Urinary bladder (tissue), 4 donors: ENCODE data around the gene ARHGEF16. TPM values are rescaled to one million over a fixed set of nuclear protein-coding genes. Genes with fewer than 3 reads are reported as not detected.

ENCODE experiments used
- DNase-seq: peaks from one replicate; pipeline ENCODE4 v3.0.0-alpha.2; 2015; ENCODE audit errors: extremely low spot score
- H3K27ac ChIP-seq: one replicate; pipeline ENCODE4 v1.5.1; 2013; ENCODE audit warnings: low read depth, mild to moderate bottlenecking, moderate library complexity
- H3K36me3 ChIP-seq: one replicate; pipeline ENCODE4 v1.6.1; 2013; ENCODE audit warnings: mild to moderate bottlenecking, moderate library complexity; ENCODE audit not compliant: insufficient read depth
- H3K4me1 ChIP-seq: one replicate; pipeline ENCODE4 v1.6.1; 2013; ENCODE audit warnings: mild to moderate bottlenecking, moderate library complexity; ENCODE audit not compliant: insufficient read depth
- H3K4me3 ChIP-seq: one replicate; pipeline ENCODE4 v1.5.1; 2013; ENCODE audit warnings: low read depth, low read length
- WGBS: extraction: QIAGEN DNeasy Blood & Tissue Kit; methylation state at CpG from one replicate; pipeline ENCODE4 v1.1.7; 2013; 5-methylcytosine and 5-hydroxymethylcytosine counted together
- polyA plus RNA-seq: library from polyadenylated mRNA; stranded (reverse); fragments of 200-250 nt; gene quantifications from one replicate; pipeline ENCODE4 v1.2.3, GENCODE V29; 2013
- total RNA-seq: library from RNA; depleted of rRNA; stranded (reverse); fragments of >200 nt; gene quantifications from one replicate; pipeline ENCODE4 v1.2.3, GENCODE V29; 2014
- donor health status: healthy with polysubstance abuse.
- donor health status: healthy.

Gene ARHGEF16
- total and polyA plus RNA-seq, 2 donors = 3.3 to 4.2 TPM

GRCh38 chr1:3436451-3436850 lies 18.0 kb upstream of the ARHGEF16 start:
- Histone ChIP-seq H3K27ac (no peak overlapping the region), H3K4me3 (no peak overlapping the region), H3K36me3 (no peaks in the 10 kb centered on the region), H3K4me1 (no peaks in the 10 kb centered on the region)
- WGBS = 91% methylated on average over 11 of the region's 11 CpGs
- DNase-seq = no peak

DNA sequence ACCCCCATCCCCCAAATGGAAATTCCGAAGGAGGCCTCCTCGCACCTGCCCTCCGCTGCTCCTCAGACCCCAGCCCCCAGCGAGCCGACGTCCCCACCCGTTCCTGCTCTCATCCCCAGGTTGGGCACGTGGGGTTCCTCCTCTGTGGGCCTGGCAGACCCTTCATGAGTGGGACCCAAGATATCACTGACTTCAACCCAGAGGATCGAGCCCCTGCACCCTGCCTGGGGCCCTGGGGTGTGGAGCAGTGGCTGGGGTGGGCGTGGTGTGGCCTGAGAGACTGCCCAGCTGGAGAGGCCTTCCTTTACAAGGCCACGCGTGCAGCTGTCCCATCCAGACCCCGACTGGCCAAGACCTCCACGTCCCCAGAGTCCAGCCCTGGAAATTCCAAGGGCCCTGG lies 17.6 kb upstream of the ARHGEF16 start:
- Histone ChIP-seq H3K4me1 (no peaks in the 10 kb centered on the region), H3K36me3 (no peaks in the 10 kb centered on the region), H3K4me3 (no peak overlapping the region), H3K27ac (no peak overlapping the region)
- WGBS = 86% methylated on average over 14 of the region's 14 CpGs
- no peak for DNase-seq

DNA sequence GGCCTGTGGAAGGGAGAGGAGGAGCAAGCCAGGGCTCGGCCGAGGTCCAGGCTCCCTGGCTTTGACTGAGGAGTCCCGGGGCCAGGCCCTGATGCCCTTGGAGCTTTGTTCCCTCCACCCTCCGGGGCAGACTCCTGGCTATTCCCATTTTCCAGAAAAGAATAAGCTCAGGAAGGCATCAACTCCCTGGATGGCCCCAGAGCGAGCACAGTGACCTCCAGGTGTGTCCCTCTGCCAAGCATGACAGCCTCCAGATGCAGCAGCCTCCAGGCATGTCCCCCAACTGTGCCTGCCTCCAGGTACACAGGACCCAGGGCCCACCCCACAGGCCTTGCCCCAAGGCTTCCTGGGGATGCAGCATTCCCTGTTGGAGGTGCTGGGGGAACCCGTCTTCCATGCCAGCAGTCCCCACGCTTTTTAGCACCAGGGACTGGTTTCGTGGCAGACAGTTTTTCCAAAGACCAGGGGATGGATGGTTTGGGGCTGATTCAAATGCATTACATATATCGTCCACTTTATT lies 15.7 kb upstream of the ARHGEF16 start:
- DNase-seq = no peak
- WGBS = 84% methylated on average over 9 of the region's 9 CpGs
- Histone ChIP-seq H3K36me3 (no peaks in the 10 kb centered on the region), H3K4me3 (no peak overlapping the region), H3K27ac (no peak overlapping the region), H3K4me1 (no peaks in the 10 kb centered on the region)

DNA sequence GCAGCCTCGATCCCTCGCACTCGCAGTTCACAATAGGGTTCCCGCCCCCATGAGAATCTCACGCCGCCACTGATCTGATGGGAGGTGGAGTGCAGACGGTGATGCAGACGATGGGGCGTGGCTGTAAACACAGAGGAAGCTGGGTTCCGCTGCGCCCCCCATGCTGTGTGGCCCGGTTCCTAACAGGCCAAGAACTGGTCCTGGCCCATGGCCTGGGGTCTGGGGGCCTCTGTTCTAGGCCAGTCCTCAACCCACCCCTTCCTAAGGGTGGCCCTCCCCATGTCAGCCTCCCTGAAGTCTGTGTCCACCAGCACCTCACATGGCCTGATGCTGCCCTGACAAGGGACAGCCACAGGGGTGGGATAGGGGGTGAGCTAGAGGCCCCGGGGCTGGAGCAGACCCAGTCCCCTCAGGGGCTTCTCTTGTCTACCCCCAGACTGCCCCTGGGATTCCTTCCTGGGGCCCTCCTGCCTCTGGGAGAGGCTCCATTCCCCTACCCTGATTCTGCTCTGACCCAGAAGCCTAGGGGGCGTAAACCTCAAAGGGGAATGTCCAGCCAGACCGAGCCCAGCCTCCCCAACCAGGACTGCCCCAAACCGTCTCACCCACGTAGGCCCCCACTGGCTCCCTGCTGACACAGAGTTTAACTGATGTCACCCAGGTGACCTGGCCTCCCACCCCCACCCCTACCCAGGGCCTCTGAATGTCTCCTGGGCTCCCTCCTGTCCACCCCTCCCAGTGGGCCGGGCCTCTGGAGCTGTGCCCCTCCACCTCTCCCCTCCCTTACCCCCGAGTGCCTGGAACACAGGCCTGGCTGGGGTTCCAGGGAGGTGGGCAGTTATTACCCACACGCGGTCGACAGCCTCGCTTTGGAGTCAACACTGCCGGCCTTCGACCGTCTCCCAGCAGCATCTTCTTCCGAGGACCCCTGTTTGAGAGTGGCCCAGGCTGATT lies 14.8 kb upstream of the ARHGEF16 start:
- Histone ChIP-seq H3K27ac (no peak overlapping the region), H3K36me3 (no peaks in the 10 kb centered on the region)

DNA sequence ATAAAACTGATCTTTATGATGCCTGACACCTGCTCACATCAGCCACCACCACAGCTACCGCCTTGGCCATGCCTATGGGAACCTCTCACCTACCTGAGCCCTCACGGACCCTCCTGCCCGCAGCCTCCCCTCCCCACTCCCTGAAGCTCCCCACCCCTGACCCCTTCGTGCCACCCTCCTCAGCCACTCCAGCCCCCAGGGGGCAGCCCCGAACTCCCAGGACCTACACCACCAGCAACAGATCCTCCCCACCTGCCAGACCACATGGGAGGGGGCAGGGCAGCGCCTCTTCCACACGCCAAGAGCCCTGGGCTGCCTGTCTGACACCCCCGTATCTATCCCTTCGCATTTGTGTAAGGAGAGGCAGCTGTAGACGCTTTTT lies 14.2 kb upstream of the ARHGEF16 start:
- Histone ChIP-seq H3K27ac (no peak overlapping the region), H3K4me1 (no peaks in the 10 kb centered on the region), H3K36me3 (no peaks in the 10 kb centered on the region), H3K4me3 (no peak overlapping the region)
- WGBS = 36% methylated on average over 10 of the region's 10 CpGs
- DNase-seq = no peak

More for the DNA sequence above, 14.8 kb upstream of the ARHGEF16 start:
- 58% methylated on average over 27 of the region's 27 CpGs for WGBS
- Histone ChIP-seq H3K4me3 (no peak overlapping the region), H3K4me1 (no peaks in the 10 kb centered on the region)
- no peak for DNase-seq

- WGBS = 26% methylated on average over 20 of the region's 20 CpGs
- Histone ChIP-seq H3K4me3 (no peak overlapping the region), H3K27ac (no peak overlapping the region), H3K4me1 (no peaks in the 10 kb centered on the region), H3K36me3 (no peaks in the 10 kb centered on the region)
- DNase-seq = no peak
Observed at GRCh38 chr1:3440711-3441409, 13.6 kb upstream of the ARHGEF16 start.

DNA sequence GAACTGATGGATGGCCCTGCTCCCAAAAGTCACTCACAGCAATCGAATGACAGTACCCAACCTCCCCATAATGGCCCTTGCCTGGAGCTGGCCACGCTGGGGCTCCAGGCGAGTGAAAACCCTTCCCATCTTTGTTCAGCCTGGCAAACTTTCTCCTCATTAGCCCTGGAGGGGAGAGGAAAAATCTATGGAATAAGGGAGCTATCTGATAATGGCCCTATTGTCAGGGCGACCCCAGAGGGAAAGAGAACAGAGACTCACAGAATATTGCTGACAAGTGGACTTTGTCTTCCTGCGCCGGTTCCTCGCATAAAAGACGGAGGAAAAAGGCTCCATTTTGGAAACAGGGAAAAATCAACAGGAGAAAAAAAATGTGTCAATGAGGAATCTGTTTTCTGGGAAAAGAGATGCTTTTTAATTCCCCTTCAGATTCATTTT lies 13.0 kb upstream of the ARHGEF16 start:
- no peak for DNase-seq
- Histone ChIP-seq H3K4me1 (no peaks in the 10 kb centered on the region), H3K27ac (no peak overlapping the region), H3K36me3 (no peaks in the 10 kb centered on the region), H3K4me3 (no peak overlapping the region)
- WGBS = 33% methylated on average over 8 of the region's 8 CpGs

- no peak overlapping the region for H3K4me3 ChIP-seq
- DNase-seq = no peak
- no peaks in the 10 kb centered on the region for H3K36me3 ChIP-seq
- no peaks in the 10 kb centered on the region for H3K4me1 ChIP-seq
- WGBS = 76% methylated on average over 8 of the region's 8 CpGs
- H3K27ac ChIP-seq = no peak overlapping the region
Observed at GRCh38 chr1:3441880-3442279, 12.6 kb upstream of the ARHGEF16 start.

GRCh38 chr1:3442331-3442730 lies 12.1 kb upstream of the ARHGEF16 start:
- H3K4me1 ChIP-seq = no peaks in the 10 kb centered on the region
- H3K27ac ChIP-seq = no peak overlapping the region
- no peak for DNase-seq
- WGBS = 70% methylated on average over 13 of the region's 13 CpGs
- H3K4me3 ChIP-seq = no peak overlapping the region
- H3K36me3 ChIP-seq = no peaks in the 10 kb centered on the region

DNA sequence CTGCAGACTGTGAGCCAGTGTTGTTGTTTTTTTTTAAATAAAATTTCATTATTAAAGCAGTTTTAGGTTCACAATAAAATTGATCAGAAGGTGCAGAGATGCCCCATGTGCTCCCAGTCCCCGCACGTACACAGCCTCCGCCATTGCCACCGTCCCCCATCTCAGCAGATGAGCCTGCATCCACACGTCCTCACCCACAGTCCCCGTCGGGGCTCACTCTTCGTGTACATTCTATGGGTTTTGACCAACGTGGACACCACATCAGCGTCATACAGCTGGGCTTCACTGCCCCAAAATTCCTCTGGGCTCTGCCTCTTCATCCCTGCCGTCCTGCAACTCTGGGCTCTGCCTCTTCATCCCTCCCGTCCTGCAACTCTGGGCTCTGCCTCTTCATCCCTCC lies 11.6 kb upstream of the ARHGEF16 start:
- no peaks in the 10 kb centered on the region for H3K36me3 ChIP-seq
- no peak overlapping the region for H3K4me3 ChIP-seq
- WGBS = 83% methylated on average over 12 of the region's 12 CpGs
- no peaks in the 10 kb centered on the region for H3K4me1 ChIP-seq
- DNase-seq = no peak
- H3K27ac ChIP-seq = no peak overlapping the region

GRCh38 chr1:3443807-3444206 lies 10.7 kb upstream of the ARHGEF16 start:
- no peaks in the 10 kb centered on the region for H3K4me1 ChIP-seq
- 64% methylated on average over 7 of the region's 7 CpGs for WGBS
- no peak for DNase-seq
- H3K27ac ChIP-seq = no peak overlapping the region
- H3K36me3 ChIP-seq = no peaks in the 10 kb centered on the region
- no peak overlapping the region for H3K4me3 ChIP-seq

DNA sequence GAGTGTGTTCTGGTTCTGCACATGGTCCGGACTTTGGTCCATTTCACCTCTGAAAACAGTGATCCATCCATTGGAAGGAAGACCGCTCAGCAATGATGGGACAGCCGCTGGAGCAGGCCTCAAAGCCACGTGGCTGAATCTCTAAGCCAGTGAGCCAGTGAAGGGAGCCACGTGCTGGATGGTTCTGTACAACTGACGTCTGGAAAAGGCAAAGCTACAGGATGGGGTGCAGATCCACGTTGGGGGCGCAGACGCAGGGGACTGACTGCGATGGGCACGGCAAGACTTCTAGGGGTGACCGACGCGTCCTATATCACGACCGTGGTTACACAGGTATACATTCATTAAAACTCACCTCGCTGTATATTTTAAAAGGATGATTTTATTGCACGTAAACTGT lies 10.2 kb upstream of the ARHGEF16 start:
- 90% methylated on average over 18 of the region's 18 CpGs for WGBS
- DNase-seq = no peak
- Histone ChIP-seq H3K4me1 (no peaks in the 10 kb centered on the region), H3K27ac (no peak overlapping the region), H3K4me3 (no peak overlapping the region), H3K36me3 (no peaks in the 10 kb centered on the region)

DNA sequence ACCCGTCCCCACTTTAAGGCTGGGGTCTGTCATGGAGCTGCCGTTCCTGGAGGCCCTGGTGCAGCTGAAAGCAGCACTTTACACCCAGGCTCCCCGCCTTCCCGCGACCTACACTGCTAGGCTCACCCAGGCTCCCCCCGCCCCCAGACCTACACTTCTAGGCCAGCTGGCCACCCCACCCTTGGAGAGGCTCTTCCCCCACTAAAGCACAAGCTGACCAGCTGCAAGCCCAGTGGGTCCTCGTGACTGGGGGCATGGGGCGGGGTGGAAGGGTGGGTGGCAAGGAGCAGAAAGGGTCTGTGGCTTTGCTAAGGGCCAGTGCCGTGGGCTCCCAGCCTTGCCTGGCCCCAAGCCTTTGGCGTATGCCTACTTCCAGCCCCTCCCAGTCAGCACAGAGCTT lies 9.7 kb upstream of the ARHGEF16 start:
- Histone ChIP-seq H3K4me1 (no peaks in the 10 kb centered on the region), H3K27ac (no peak overlapping the region), H3K4me3 (no peak overlapping the region), H3K36me3 (no peaks in the 10 kb centered on the region)
- 69% methylated on average over 10 of the region's 10 CpGs for WGBS
- DNase-seq = no peak
